ENCODE measurements around the gene MED4.

MED4 gene

GRCh38 chr13:48028066-48028465 is 66.8 kb downstream of the MED4 start:
- no peak overlapping the region for H3K4me3 ChIP-seq (ENCODE audit: severe bottlenecking)
- no peak for ATAC-seq (ENCODE audit: low read depth)
- TF ChIP-seq CTCF (IDR thresholded peaks at IDR 0.05; ENCODE audit: poor library complexity, severe bottlenecking), result no peak
- no peak overlapping the region for H3K27ac ChIP-seq (ENCODE audit: poor library complexity, severe bottlenecking)
- H3K4me1 ChIP-seq (ENCODE audit: insufficient read depth, poor library complexity, severe bottlenecking), result no peaks in the 10 kb centered on the region
- H3K36me3 ChIP-seq (ENCODE audit: low read depth), result no peaks in the 10 kb centered on the region
- H3K27me3 ChIP-seq (ENCODE audit: insufficient read depth, poor library complexity, severe bottlenecking), result no peaks in the 10 kb centered on the region
- no peak for DNase-seq (ENCODE audit: low spot score)
- H3K9me3 ChIP-seq (ENCODE audit: severe bottlenecking), result no peaks in the 10 kb centered on the region
